Activated B cell treated with CpG ODN at 0.5 μM for 24 hours (primary cell): ENCODE data around the gene NDUFA8. TPM values are rescaled to one million over a fixed set of nuclear protein-coding genes. Genes with fewer than 3 reads are reported as not detected.

Experiments
- ATAC-seq: fragments of 200-7000 bp; cut with Tn5 transposase; one replicate; pipeline ENCODE4 v1.10.0; 2021; ENCODE audit warnings: low read depth, mild to moderate bottlenecking, moderate library complexity
- CTCF ChIA-PET: fragments of 350-600 bp; sonication (Branson Sonifier 250); formaldehyde crosslinking; loops from one replicate; lab custom pipeline; 2021; ENCODE audit warnings: antibody characterized with exemption; lab: Charles Lee
- POLR2A ChIA-PET: fragments of 350-600 bp; sonication (Branson Sonifier 250); formaldehyde crosslinking; loops from one replicate; lab custom pipeline; 2021; ENCODE audit warnings: antibody characterized with exemption; lab: Charles Lee
- DNase-seq: peaks from one replicate; pipeline ENCODE4 v3.0.0; 2022
- H3K27ac Mint-ChIP-seq: one replicate; pipeline ENCODE4 v1.8.0; 2020; ENCODE audit warnings: mixed read lengths
- H3K27me3 Mint-ChIP-seq: one replicate; pipeline ENCODE4 v1.8.0; 2021; ENCODE audit warnings: mixed read lengths
- H3K36me3 Mint-ChIP-seq: one replicate; pipeline ENCODE4 v1.8.0; 2021; ENCODE audit warnings: low read depth, mixed read lengths
- H3K4me1 Mint-ChIP-seq: one replicate; pipeline ENCODE4 v1.8.0; 2021; ENCODE audit warnings: mixed read lengths
- H3K4me3 Mint-ChIP-seq: one replicate; pipeline ENCODE4 v1.8.0; 2020; ENCODE audit warnings: mild to moderate bottlenecking, mixed read lengths
- H3K9me3 Mint-ChIP-seq: one replicate; pipeline ENCODE4 v1.8.0; 2020; ENCODE audit warnings: mixed read lengths
- CTCF ChIP-seq: fragments of 200-600 bp; IDR thresholded peaks from one replicate; pipeline ENCODE4 v1.8.0; 2022; ENCODE audit warnings: antibody characterized with exemption, mild to moderate bottlenecking
- intact Hi-C: fragments of 100-400 bp; cut with micrococcal nuclease; formaldehyde crosslinking; loops from one replicate; pipeline ENCODE4 v1.15.1; 2024
- total RNA-seq: library from RNA; stranded (reverse); gene quantifications from 2 replicates; pipeline ENCODE4 v1.2.3, GENCODE V29; 2022

Gene NDUFA8
- total RNA-seq, 1 donor from 2014 or later: 21.2 TPM

- TF ChIP-seq CTCF: no peak
- intact Hi-C loops: loop anchor here (10.0 kb wide), 1 partner anchor 403 kb away; no protein-coding TSS in a partner anchor
- ChIA-PET CTCF (interaction anchor here (1.0 to 6.5 kb wide), 10 partner anchors 9 to 713 kb away, joined by 3 to 88 read pairs (median 10); partner anchors contain the start of genes MRRF and RBM18), POLR2A (interaction anchor here (0.6 kb wide), 1 partner anchor 548 kb away, joined by 3 read pairs; no protein-coding TSS in a partner anchor)
- Mint-ChIP-seq H3K27ac (no peak overlapping the region), H3K36me3 (no peaks in the 10 kb centered on the region), H3K4me3 (no peak overlapping the region), H3K9me3 (no peaks in the 10 kb centered on the region), H3K4me1 (peaks cover 18% of the 10 kb centered on the region), H3K27me3 (peaks cover 14% of the 10 kb centered on the region)
- DNase-seq (no peak), ATAC-seq (no peak)
Observed at GRCh38 chr9:122097679-122098315, 61.8 kb downstream of the NDUFA8 start.

GRCh38 chr9:122096620-122097415 lies 62.8 kb downstream of the NDUFA8 start:
- intact Hi-C loops: loop anchor here (10.0 kb wide), 1 partner anchor 402 kb away; no protein-coding TSS in a partner anchor
- peaks cover 14% of the 10 kb centered on the region for H3K27me3 Mint-ChIP-seq
- ChIA-PET CTCF (interaction anchor here (3.8 to 6.5 kb wide), 2 partner anchors 27 to 254 kb away, joined by 84 to 88 read pairs; no protein-coding TSS in a partner anchor), POLR2A (no interaction called here)
- ATAC-seq (no peak), DNase-seq (no peak)
- H3K36me3 Mint-ChIP-seq: peaks cover 2% of the 10 kb centered on the region
- no peaks in the 10 kb centered on the region for H3K9me3 Mint-ChIP-seq
- H3K4me1 Mint-ChIP-seq: peaks cover 25% of the 10 kb centered on the region
- no peak for TF ChIP-seq CTCF
- H3K27ac Mint-ChIP-seq: no peak overlapping the region
- H3K4me3 Mint-ChIP-seq: no peak overlapping the region

GRCh38 chr9:122095010-122095767 lies 64.4 kb downstream of the NDUFA8 start:
- Mint-ChIP-seq H3K27ac (peak overlapping the region; percentile 50), H3K4me1 (peaks cover 41% of the 10 kb centered on the region), H3K36me3 (peaks cover 2% of the 10 kb centered on the region), H3K27me3 (peaks cover 14% of the 10 kb centered on the region), H3K4me3 (peak overlapping the region; percentile 48), H3K9me3 (no peaks in the 10 kb centered on the region)
- ChIA-PET CTCF (interaction anchor here (1.2 to 6.5 kb wide), 2 partner anchors 15 to 256 kb away, joined by 3 to 88 read pairs; no protein-coding TSS in a partner anchor), POLR2A (no interaction called here)
- ATAC-seq (no peak), DNase-seq (no peak)
- intact Hi-C loops: loop anchor here (1.0 to 10.0 kb wide), 2 partner anchors 358 to 400 kb away; no protein-coding TSS in a partner anchor
- TF ChIP-seq CTCF: no peak

Other genes with a start within 250 kb of the NDUFA8 start
- 3.6 and 4.7 TPM in 2 replicates for gene TTLL11, start 66.5 kb downstream of the NDUFA8 start, total RNA-seq
- not detected in 2 replicates for gene MORN5, start 129 bp upstream of the NDUFA8 start, total RNA-seq
- gene LHX6, start 69.2 kb upstream of the NDUFA8 start, total RNA-seq: not detected in 2 replicates
- gene RBM18, start 105.1 kb upstream of the NDUFA8 start, total RNA-seq: 14.2 and 15.3 TPM in 2 replicates
- 55.2 and 60.6 TPM in 2 replicates for gene MRRF, start 105.1 kb upstream of the NDUFA8 start, total RNA-seq
- 8.9 and 9.4 TPM in 2 replicates for gene PTGS1, start 211.2 kb upstream of the NDUFA8 start, total RNA-seq